Pulmonary artery endothelial cell (primary cell): ENCODE data around the gene FOLR1. TPM values are rescaled to one million over a fixed set of nuclear protein-coding genes. Genes with fewer than 3 reads are reported as not detected.

ENCODE experiments used
- DNase-seq: peaks from one replicate; pipeline ENCODE4 v3.0.0-alpha.2; 2011; ENCODE audit warnings: low read depth, low spot score
- total RNA-seq: library from RNA; depleted of rRNA; stranded (reverse); fragments of >200 nt; gene quantifications from 2 replicates; pipeline ENCODE4 v1.2.3, GENCODE V29; 2014

Gene FOLR1
- total RNA-seq, 1 donor from 2014 or later: not detected

DNA sequence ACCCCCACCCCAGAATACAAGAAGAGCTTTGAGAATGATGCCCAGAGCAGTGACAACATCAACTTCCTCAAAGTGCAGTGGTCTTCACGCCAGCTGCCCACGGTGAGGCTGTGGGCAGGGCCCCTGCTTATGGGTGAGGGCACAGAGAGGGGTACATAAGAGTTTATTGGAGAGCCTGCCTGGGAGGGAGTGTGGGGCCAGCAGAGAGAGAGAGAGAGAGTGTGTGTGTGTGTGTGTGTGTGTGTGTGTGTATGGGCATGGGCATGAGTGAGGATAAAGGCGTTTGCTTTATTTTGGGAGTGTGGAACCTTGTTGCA lies 42.5 kb downstream of the FOLR1 start:
- DNase-seq: no peak

DNA sequence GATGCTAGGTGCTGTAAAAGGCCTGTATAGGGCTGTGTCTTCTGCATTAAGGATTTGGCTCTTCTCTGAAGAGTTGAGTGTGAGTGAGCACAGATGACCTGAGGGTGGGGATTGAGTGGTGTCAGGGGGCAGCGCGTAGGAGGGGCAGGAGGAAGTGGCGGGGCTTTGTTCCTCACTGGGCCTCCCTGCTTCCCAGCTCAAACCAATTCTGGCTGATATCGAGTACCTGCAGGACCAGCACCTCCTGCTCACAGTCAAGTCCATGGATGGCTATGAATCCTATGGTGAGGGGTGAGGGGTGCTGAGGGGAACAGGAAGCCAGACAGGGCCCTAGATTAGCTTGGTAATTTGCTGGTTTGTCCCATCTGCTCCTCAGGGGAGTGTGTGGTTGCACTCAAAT lies 43.0 kb downstream of the FOLR1 start:
- DNase-seq: no peak

DNA sequence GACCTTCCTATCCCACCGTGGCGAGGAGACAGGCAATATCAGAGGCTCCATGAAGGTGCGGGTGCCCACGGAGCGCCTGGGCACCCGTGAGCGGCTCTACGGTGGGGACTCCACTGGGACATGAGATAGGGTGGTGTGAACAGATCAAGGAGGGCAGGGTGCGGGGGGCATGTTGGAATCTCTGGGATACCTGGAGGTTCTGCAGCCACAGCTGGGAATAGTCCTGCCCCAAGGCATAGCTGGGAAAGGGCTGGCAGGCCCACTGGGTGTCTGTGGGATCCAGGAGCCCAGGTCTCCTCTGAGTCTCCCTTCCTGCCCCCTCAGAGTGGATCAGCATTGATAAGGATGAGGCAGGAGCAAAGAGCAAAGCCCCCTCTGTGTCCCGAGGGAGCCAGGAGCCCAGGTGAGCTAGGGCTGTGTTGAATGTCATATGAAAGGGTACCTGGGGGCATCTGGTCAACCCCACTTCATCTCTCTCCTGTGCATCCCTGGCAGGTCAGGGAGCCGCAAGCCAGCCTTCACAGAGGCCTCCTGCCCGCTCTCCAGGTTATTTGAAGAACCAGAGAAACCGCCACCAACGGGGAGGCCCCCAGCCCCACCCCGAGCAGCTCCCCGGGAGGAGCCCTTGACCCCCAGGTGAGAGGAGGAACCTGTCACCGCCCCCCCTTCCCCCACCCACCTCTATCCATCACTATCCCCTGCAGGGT lies 43.6 kb downstream of the FOLR1 start:
- DNase-seq: no peak

DNA sequence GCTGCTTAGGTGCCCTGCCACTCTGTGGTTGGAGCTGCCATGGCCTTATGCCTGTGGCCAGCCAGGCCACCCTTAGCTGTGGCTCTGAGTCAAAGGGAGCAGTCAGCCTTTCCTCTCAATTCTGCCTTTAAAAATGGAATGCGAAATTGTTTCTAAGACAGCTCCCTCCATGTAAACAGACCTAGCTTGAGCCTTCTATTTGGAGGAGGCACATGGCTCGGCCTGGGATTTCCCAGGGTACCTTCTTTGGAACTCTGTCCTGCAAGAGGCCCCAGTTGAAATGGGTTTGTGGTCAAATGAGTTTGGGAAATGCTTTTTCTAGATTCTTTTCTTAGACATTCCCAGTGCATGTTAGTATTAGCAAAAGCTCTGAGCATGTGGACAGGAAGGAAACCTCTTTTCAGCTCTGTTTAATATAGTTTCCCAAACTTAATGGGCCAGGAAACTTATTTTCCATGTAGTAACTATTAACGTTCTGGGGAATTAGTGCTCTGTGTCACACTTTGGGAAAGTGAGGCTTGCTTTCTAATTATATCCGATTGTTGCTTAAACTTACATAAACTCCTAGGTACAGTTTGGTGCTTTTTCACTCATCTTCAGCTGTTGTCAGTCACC lies 44.2 kb downstream of the FOLR1 start:
- DNase-seq: no peak

DNA sequence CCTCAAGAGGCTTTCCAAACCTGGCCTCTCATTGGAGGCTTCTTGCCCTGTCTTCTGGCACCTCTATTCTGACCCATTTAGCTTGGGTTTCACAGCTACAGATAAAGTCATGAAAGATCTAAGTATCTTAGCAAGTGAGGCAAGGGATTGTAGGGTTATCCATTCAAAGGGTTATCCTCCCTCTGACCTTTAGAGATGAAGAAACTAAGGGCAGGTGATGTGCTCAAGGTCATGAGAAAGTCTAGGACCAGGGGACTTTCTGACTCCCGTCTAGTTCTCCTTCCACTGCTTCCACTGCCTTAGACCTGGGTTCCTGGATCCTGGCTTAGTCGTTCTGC lies 44.8 kb downstream of the FOLR1 start:
- DNase-seq: no peak

DNA sequence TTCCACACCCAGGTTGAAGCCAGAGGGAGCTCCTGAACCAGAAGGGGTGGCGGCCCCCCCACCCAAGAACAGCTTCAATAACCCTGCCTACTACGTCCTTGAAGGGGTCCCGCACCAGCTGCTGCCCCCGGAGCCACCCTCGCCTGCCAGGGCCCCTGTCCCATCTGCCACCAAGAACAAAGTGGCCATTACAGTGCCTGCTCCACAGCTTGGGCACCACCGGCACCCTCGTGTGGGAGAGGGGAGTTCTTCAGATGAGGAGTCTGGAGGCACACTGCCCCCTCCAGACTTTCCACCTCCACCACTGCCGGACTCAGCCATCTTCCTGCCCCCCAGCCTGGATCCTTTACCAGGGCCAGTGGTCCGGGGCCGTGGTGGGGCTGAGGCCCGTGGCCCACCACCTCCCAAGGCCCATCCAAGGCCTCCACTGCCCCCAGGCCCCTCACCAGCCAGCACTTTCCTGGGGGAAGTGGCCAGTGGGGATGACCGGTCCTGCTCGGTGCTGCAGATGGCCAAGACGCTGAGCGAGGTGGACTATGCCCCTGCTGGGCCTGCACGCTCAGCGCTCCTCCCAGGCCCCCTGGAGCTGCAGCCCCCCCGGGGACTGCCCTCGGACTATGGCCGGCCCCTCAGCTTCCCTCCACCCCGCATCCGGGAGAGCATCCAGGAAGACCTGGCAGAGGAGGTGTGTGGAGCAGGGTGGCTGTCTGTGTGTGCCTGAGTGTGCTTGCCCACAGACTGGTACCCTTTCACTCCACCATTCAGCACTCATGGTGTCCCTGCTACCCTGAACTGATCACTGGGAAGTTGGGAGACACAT lies 45.4 kb downstream of the FOLR1 start:
- DNase-seq: no peak

DNA sequence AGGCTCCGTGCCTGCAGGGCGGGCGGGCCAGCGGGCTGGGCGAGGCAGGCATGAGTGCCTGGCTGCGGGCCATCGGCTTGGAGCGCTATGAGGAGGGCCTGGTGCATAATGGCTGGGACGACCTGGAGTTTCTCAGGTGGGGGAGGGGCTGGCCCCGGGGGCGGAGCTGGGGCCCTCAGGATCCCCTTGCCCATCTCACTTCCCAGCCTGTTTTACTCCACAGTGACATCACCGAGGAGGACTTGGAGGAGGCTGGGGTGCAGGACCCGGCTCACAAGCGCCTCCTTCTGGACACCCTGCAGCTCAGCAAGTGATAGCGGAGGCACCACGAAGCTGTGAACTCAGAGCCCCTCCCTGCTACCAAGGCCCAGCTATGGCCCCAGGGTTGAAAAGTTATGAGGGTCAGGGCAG lies 46.1 kb downstream of the FOLR1 start:
- peak; percentile 30 for DNase-seq

DNA sequence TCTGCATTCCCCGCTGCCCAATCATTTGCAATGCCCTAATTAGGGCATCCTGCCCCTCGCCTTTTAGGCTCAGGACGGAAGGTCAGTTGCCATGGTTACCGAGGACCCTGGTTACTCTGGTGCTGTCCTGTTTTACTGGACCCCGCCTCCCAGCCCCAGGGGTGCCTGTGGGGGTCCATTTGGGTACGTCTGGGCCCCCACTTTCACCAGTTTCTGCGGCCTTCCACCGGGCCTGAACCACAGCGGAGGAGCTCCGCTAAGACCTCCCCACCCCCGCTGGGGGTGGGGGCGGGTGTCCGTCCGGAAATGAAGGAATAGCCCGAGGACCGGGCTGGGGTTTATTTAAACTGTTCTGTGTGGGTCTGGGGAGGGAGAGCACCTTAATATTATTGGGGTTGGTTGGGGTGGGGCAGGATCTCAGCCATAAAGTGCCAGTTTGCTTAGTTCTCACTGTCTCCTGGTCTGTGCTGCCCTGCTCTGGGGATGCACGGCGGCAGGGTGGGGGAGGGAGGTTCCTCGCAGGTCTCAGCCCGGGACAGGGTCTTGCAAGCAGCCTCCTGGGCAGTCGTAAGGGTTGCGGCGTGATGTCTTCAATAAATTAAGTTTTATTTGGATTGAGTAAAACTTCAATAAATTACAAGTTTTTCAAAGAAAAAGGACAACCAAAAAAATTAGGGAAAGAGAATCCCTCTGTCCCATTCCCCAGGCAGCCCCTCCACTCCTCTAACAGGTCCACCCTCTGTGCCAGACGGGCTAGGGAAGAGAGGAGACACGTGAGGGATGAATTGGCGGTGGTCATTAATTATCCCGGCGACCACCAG lies 46.8 kb downstream of the FOLR1 start:
- DNase-seq: no peak

DNA sequence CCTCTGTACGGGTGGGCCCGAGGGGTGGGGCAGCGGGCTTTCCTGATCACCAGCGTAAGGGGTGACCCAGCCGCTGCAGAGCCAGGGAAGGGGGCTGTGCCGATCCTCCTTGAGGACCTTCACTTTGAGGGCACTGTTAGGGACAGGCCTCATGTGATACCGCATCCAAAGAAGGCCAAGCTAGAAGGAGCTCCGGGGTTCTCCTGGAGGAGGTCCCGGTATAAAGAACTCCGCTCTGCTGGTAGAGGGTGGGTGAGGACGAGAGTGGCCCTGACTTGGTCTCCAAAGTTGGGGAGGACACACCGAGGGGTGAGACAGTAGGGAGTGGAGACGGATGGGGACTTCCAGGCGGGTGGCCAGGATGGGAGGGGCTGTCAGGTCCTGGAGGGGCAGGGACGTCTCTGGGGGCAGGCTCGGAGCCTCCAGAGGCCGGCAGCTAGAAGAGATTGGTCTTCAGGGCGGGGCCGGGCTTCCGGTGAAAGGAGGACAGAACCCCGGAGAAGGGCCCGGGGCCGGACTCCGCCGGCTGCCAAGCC lies 47.4 kb downstream of the FOLR1 start:
- DNase-seq: no peak

DNA sequence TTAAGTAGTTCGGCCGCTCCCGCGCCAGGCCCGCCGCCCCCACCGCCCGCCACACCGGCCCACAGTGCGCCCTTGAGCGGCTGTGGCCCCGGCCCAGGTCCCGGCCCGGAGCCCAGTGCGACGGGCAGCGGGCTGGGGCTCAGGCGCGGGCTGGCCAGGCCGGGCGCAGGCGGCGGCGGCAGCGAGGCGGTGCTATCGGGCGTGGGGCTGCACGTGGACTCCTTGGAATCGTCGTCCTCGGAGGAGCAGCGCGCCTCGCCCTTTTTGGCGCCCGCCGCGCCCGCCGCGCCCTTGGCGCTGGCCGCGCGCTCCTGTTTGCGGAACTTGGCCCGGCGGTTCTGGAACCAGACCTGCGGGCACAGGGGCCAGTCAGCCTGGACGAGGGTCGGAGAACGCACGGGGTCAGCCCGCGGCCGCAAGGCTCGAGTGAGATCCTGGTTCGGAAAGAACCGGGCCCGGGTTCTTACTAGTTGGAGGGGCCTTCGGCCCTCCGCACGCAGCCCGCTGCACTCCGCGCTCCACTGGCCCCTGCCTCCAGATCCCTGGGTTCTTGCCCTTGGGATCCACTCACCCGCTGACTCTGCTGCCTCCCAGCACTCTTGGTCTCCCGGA lies 48.0 kb downstream of the FOLR1 start:
- no peak for DNase-seq

DNA sequence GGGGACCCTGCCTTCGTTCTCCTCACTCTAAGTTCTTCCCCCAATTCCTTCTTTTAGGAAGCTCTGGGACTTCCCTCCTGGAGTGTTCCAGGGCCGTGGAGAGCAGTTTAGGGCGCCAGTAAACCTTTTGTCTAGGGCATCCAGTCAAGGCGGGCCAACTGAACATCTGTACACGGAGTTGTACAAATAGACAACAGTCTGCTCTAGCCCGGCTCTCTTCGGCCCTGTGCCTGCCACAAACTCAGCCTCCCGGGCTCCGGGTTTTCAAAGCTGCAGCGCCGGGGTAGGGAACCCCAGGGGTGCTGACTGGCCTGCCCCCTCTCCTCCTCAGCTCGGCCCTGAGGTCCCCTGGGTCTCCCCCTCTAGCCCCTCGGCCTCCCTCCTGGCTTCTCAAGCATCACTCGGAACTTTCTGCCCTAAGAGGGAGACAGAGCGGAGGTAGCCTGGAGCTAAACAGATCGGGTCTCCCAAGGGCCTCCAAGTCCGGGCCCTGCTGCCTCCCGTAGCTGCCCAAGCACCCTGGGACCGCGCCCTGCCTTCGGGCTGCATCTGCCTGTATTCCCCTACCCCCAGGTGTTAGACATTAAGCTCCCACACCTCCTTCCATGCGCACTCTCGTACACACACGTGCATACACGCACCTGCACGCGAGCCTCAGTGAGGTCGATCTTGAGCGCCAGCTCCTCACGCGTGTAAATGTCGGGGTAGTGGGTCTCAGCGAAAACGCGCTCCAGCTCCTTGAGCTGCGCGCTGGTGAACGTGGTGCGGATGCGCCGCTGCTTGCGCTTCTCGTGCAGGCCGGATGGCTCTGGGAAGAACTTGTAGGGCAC lies 48.7 kb downstream of the FOLR1 start:
- no peak for DNase-seq

DNA sequence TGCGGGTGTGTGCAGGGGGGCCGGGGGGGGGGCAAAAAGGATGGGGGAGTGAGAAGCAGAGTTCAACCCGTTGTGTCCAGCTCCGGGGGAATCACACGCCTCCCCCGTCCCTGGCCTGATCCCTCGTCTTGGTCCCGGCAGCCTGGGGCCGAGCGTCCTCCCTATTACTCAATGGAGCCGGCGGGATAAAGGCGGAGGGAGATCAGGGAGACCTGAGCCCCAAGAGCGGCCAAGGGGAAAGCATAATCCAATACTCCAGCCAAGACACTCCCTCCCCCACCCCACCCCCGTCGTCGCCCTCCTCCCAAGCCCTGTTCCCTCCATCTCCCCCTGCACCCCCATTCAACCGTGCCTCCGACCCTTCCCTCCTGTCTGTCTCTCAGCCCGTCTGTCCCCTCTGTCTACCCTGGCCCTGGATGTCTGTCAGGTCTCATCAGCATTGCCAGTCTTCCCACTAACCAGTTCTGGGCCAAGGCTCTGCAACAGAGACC lies 49.4 kb downstream of the FOLR1 start:
- DNase-seq: no peak

DNA sequence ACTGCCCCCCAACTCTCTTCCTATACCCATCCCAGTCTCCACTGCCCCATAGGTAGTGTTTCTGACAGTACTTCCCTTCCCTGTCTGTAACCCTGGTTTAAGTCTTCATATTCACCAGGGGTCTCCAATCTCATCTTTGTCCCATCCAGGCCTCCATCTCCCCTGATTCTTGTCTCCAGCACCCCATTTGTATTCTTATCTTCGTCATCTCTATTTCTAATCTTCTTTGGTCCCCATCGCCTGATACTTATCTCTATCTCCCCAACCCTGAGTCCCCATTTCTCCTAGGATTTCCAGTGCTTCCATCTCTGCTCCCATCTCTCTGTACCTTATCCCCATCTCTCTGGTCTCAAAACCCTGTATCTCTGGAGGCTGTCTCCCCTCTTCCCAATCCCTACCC lies 50.2 kb downstream of the FOLR1 start:
- no peak for DNase-seq

DNA sequence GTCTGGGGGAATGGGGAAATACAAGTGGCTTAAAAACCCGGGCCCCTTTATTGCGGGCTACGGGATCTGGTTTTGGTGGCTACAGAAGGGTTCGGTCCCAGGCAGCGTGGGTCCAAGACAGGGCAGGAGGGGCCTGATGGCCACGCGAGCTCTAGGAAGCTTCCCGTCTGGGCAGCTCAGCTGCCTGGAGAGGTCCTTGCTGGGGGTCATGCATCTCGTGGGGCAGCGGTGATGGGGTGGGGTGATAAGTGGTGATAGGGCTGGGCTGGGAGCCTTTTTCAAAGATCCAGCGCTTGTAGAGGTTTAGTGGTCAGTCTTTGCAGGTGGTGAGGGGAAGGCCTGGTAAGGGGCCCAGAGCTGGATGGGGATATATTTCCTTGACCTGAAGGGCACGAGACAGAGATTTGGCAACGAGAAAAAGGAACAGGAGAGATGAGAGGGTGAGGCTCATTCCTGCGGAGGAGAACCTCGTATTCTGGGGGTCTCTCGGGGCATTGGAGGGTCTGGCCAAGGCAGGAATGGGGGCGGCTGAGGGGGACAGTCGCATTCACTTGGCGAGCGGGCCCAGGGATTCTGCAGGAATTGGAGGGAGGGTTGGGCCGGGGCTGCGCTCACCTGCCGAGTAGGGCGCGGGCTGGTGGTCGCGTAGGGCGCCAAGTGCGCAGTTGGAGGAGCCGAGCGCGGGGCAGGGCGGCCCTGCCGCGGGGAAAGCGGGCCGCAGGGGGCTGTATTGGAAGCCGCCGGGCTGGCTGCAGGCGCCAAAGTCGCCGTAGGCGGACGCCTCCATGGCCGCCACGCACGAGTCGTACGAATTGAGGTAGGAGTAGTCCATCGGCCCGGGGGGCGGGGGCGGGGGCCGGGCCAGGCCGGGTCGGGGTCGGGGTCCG lies 51.5 kb downstream of the FOLR1 start:
- DNase-seq: no peak

DNA sequence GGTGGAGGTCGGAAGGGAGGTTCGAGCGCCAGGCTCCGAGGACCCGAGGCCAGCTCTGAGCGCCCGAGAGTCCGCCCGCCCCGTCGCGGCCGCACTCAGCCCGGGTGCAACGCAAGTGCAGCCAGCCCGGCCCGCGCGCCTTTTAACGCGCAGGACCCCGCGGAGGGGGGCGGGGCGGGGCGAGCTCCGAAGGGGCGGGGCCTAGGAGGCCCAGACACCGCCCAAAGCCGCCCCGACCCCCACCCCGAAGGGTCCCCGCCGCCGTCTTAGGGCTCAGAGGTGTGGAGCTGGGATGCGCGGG lies 52.1 kb downstream of the FOLR1 start, which contains the start of gene PHOX2A:
Gene PHOX2A, minus strand, starts transcription at position 117 of the 301 bp plus-strand sequence. CDS start 172 bp downstream, outside the sequence.
- DNase-seq: no peak

DNA sequence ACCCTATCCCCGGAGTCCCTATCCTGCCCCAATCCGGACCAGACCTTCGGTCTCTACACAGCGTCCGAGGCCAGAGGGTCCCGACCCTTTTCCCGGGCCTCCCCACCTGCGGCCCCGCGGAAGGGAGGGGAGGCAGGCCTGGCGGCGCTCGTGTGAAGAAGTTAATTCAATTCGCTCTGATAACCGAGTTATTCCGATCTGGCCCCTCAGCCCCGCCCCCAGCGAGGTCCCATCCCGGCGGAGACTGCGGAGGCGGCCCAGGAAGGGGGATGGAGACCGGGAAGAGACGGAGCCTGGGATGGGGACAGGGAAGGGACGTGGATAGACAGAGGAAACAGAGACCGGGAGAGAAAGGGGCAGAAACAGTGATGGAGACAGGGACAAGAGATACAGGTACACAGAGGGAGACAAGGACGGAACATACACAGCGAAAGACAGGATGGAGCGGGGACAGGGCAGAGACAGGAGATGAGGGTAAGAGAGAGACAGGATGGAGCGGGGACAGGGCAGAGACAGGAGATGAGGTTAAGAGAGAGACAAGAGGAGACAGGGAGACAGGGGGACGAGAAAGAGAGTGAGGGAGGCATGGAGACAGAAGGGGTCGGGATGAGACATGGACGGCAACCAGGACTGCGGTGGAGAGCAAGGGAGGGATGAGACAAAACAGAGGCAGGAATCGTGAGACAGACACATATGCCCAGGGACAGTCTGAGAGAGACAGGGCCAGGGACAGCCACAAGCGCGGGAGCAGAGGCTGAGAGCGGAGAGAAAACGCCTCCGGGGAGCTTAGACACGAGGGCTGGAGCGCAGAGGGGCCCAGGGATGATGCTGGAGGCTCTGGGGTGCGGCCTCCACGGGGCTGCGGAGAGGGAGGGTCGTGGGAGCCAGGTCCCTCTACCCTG lies 52.7 kb downstream of the FOLR1 start:
- DNase-seq: no peak

DNA sequence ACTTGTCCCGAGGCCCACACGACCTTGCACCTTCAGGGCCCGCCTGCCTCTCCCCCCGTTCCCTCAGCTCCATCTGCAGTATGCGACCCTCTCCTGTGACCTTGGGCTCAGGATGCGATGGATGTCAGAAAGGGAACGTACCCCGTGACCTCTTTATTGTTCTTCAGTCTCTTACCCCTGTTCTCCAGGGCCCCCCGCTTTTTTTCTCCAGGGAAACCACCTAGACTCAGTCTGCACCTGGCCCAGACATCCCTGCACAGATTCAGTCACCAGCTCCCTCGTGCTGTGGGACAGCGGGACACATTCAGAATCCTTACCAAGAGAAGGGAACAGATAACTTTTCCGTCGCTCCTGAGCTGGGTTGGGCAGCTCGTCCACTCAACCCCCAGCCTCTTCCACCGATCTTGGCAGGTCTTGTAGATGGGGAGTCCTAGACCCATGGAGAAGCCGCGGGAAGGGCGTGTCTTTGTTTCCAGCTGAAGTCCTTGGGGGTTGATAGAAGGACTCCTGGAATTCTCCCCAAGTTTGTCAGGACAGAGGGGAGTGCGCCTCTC lies 53.4 kb downstream of the FOLR1 start:
- DNase-seq: no peak
